B cell (primary cell): ENCODE results near the gene ZNF407.

Experiments
- CTCF ChIP-seq: fragments of 200-600 bp; IDR thresholded peaks from one replicate; pipeline ENCODE4 v1.8.0; 2022; ENCODE audit warnings: antibody characterized with exemption, mild to moderate bottlenecking
- EZH2 ChIP-seq: IDR thresholded peaks from 2 replicates; pipeline ENCODE4 v1.6.1; 2012; ENCODE audit warnings: borderline replicate concordance, low read depth, mild to moderate bottlenecking, moderate library complexity, low read length; ENCODE audit not compliant: insufficient read depth, poor library complexity, severe bottlenecking

- TF ChIP-seq CTCF = no peak
- no peak for TF ChIP-seq EZH2
Measured at GRCh38 chr18:74728586-74728985, 130.9 kb downstream of the ZNF407 start.
